ENCODE data around the gene ARHGEF2.
A peak's percentile ranks its signal among the peaks of the same experiment; 100 is the strongest.
"Not testable (repeated sequence)": the region's sequence is repeated elsewhere in the genome, so short reads cannot be mapped to it uniquely, and the experiment has no call there.

Gene ARHGEF2

GRCh38 chr1:155990005-155990739 is 11.8 kb upstream of the ARHGEF2 start:
- no peak for DNase-seq

- DNase-seq = peak; percentile 85
Observed at GRCh38 chr1:155989242-155990004, 11.1 kb upstream of the ARHGEF2 start.

DNA sequence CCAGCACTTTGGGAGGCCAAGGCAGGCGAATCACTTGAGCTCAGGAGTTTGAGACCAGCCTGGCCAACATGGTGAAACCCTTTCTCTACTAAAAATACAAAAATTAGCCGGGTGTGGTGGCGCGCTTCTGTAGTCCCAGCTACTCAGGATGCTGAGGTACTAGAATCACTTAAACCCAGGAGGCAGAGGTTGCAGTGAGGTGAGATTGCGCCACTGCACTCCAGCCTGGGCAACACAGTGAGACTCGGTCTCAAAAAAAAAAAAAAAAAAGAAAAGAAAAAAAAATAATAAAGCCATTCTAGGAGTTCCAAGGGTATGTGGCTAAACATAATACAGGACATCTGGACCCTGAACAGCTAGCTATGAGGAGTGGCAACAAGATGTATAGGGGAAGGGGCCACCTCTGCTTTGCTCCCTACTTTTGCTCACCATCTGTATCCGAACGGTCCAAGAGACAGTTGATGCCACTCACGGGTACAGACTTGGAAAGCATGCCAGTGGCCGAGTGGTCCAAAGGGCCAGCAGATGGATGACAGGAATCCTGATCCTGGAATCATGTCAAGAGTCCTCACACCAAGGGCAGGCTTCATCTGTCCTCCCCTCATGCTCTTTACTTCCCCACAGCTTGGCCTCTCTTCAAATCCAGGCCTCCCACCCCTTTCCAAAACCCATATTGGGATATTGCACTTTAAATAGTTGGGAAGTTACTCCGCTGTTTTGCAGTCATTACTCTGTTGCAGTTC is 6.7 kb upstream of the ARHGEF2 start:
- not testable (repeated sequence) for DNase-seq

DNA sequence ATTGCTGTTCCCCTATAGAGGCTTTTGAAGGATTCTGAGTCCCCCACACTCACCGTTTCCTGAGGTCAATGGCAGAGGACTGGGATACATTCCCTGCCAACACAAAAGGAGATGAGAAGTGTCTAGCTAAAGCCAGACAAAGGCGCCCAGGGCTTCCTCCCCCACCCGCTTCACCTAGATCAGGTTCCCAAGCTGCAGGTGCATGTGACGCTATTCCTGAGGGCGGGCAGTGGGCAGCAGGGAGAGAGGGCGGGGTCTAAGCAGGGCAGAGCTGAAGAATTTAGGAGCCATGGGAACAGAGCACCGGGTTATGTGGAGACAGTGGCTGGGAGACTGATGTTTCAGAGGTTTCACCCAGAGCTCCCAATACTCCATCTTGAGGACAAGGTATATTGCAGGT is 6.0 kb upstream of the ARHGEF2 start:
- DNase-seq = no peak

- DNase-seq = peak; percentile 89
Observed at GRCh38 chr1:155983191-155984024, 5.1 kb upstream of the ARHGEF2 start.

- DNase-seq = no peak
Observed at GRCh38 chr1:155982106-155982505, 3.8 kb upstream of the ARHGEF2 start.

- DNase-seq = no peak
Observed at GRCh38 chr1:155981266-155982088, 3.1 kb upstream of the ARHGEF2 start.

GRCh38 chr1:155979597-155980343 is 1.4 kb upstream of the ARHGEF2 start:
- peak; percentile 73 for DNase-seq

DNA sequence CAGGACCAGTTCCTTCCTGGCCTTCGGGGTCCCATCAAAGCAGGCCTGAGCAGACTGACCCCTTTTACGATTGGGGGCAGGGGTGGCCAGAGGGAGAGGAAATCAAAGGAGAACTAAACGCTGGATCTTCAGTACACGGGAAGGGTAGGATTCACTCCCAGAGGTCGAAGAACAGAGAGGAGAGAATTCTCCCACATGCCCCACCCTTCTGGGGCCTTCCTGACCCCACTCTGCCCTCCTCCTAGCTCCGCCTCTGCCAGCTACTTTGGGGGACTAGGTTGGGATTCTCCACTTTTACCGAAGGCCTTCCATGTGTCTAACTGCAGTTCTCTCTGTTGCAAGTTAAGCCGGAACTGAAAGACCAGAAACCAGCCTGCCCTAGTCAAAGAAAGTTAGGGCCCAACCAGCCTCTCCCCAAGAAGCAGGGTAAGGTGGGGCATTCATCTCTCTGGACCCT is 654 bp upstream of the ARHGEF2 start:
- peak; percentile 55 for DNase-seq

GRCh38 chr1:155977690-155978324 is 540 bp downstream of the ARHGEF2 start:
- DNase-seq = peak; percentile 70

DNA sequence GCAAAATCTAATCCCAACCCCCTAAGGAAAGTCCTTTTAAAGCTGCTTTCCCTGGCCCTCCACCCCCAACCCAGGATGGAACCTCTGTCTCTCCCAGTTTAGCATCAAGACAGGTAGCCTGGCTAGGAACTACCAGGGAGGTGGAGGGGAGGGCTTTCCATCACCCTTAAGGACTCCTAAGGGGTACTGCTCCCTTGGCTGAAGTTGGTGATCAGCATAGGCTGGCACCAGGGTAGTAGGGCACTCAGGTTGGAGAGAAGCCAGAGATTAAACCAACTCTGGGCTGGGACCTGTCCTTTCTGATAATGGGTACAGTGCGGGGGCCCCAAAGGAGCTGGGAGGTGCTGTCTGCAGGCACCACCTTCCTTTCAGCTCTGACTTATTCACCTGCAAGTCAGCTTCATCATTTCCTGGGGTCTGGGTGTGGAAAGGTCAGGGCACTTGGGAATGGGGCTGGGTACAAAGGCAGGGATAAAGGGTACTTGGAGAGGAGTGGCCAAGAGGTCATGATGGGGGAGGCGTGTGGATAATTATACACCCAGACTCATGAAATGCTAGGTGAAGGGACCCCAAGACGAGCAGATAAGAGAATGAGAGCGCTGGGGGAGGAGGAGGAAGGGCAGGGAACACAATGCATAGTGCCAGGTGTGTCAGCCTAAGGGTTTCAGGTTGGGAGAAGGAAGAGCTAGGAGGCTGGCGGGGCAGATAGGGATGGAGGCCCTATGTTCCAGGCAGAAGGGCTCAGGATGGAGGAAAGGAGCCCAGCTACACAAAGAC is 1.2 kb downstream of the ARHGEF2 start:
- no peak for DNase-seq

DNA sequence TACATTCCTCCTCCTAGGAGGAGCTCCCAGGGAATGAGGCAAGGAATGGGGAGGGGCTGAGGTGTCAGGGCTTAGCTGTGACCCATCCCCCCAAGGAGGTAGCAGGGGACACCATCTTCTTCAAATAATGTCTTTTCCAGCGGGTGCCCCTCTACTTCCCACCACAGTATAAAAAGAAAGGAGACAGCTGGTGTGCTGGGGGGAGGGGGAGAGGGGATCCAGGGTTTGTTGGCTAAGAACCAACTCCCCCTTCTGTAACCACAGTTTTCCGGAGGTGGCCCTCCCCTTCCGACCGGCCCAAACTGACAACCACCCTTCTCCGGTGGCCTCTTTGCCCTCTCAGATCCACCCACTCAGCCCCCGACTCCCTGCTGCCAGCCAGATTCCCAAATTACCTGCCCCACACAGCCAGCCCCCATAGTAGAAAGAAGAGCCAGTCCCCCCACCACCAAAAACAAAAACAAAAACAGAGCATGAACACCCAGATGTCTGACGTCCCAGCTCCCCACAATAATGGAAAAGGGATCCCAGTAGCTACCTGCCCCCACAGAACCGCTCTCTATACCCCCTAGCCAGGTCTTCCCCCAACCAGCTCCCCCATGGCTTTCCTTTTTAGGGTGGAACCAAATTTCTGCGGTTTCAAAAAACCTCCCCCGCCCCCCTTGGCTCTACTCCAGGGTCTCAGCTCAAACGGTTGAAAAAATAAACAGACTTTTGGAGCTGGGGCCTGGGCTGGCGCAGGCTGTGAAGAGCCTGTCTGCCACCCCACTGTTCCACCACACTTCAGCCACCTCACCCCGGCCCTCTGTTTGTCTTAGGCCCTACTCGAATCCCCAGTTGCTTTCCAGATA is 2.1 kb downstream of the ARHGEF2 start:
- peak; percentile 84 for DNase-seq

DNA sequence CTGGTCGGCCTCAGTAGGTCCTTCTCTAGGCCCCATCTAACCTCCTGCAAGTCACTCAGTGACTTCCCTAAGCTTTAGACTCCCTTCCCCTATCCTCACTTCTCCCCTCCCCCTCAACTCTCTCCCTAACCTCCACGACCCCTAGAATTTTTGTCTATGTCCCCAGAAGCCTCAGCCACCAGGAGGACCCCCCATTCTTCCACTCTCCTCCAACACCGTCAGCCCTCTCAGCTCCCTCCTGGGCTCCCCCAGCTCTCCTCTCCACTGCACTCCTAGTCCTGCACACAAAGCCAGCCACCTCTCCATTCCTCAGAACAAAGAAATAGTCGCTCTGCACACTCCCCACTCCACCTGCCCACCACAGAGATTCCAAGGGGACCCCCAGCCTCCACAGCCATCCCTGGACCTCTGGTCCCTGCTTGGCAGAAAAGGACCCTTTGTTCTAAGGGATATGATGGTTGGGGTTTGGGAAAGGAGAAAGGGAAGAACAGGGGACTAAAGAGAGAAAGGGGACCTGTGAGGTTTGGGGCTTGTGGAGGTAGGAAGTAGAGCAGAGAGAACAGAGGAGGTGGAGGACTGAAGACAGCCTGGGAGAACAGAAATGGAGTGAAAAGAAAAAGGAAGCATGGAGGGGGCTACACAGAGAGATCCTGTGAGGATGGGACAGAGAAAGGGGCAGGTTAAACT is 2.8 kb downstream of the ARHGEF2 start:
- no peak for DNase-seq

DNA sequence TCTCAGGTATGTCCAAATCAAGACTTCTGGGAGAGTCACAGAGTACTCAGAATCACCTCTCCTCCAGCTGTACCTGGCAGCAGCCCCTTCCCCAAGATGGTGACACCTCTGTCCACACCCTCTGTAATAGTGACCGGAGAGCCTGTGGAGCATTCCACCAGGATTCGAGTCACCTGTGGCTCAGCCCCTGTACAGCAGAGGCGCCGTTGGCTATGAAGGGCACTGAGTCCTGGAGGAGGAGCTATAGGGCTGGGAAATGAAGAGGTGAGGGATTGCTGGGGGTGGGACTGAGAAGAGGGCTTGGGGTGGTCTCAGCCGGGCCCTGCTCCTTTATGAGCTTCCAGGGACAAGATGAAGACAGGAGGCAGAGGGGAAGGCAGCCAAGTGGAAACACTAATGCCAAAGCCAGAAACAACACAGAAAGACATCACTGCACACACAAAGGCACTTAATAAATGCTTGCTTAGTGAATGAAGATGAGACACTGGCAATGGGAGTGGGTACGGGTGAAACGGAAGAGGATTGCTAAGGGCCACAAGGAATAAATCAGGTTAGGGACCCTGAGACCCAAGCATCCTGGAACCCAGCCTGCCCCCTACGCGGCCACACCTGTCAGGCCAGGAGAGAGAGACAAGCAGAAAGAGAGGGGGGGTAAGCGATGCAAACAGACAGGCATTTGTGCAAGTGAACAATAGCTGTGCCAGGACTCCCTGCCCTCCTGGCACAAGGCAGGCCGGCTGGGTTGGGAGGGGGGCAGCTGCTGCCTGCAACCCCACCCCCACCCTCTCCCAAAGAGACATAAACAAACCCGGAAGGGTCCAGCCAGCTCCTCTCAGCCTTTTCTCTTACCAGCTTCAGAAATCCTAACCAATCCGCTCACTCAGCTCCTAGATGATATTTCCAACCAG is 3.9 kb downstream of the ARHGEF2 start:
- DNase-seq = peak; percentile 64

- no peak for DNase-seq
Observed at GRCh38 chr1:155973723-155974122, 4.6 kb downstream of the ARHGEF2 start.

- DNase-seq = no peak
Observed at GRCh38 chr1:155971910-155972809, 6.2 kb downstream of the ARHGEF2 start.

Data from femur (tissue), 1 donor.